PC-3 (cell line): ENCODE results near the gene SIGLEC15. TPM values are rescaled to one million over a fixed set of nuclear protein-coding genes. Genes with fewer than 3 reads are reported as not detected.
A peak's percentile ranks its signal among the peaks of the same experiment; 100 is the strongest.

ENCODE experiments used
- ATAC-seq: fragments of 200-7000 bp; cut with Tn5 transposase; 2 replicates; pipeline ENCODE4 v1.9.1; 2020; ENCODE audit warnings: mild to moderate bottlenecking, moderate library complexity
- BruUV-seq: library from RNA; stranded (reverse); fragments of 400-500 nt; replicated peaks from 2 replicates; lab custom pipeline; 2021; lab: Mats Ljungman, UMichigan
- CTCF ChIA-PET: fragments of 300-600 bp; sonication (Branson Sonifier 250); formaldehyde crosslinking; loops from one replicate; lab custom pipeline; 2022; ENCODE audit warnings: antibody characterized with exemption; lab: Charles Lee
- POLR2A ChIA-PET: fragments of 300-600 bp; sonication (Branson Sonifier 250); formaldehyde crosslinking; loops from one replicate; lab custom pipeline; 2022; ENCODE audit warnings: antibody characterized with exemption; ENCODE audit not compliant: unreplicated experiment; lab: Charles Lee
- DNase-seq: peaks from one replicate; pipeline ENCODE4 v3.0.0-alpha.2; 2015
- H2AFZ ChIP-seq: fragments of 300-600 bp; sonication (generic); 2 replicates; pipeline ENCODE4 v1.6.0; 2016; ENCODE audit warnings: antibody characterized with exemption, low read length
- H3F3A ChIP-seq: fragments of 300-600 bp; sonication (generic); one replicate; pipeline ENCODE4 v1.6.0; 2017; ENCODE audit warnings: antibody characterized with exemption, low read length, control low read depth, mild to moderate bottlenecking; ENCODE audit not compliant: unreplicated experiment
- H3K27ac ChIP-seq: fragments of 300-600 bp; sonication (generic); 2 replicates; pipeline ENCODE4 v1.5.1; 2016; ENCODE audit warnings: mild to moderate bottlenecking, low read length
- H3K27me3 ChIP-seq: fragments of 300-600 bp; sonication (generic); 2 replicates; pipeline ENCODE4 v1.6.1; 2016; ENCODE audit warnings: low read length, mixed read lengths
- H3K36me3 ChIP-seq: fragments of 300-600 bp; sonication (generic); 2 replicates; pipeline ENCODE4 v1.6.1; 2016; ENCODE audit warnings: low read depth, mixed run types, low read length, mixed read lengths
- H3K4me1 ChIP-seq: fragments of 300-600 bp; sonication (generic); 2 replicates; pipeline ENCODE4 v1.5.1; 2016; ENCODE audit warnings: low read length; ENCODE audit not compliant: insufficient read depth
- H3K4me2 ChIP-seq: fragments of 300-600 bp; sonication (generic); 2 replicates; pipeline ENCODE4 v1.6.0; 2016; ENCODE audit warnings: low read length
- H3K4me3 ChIP-seq: fragments of 300-600 bp; sonication (generic); 2 replicates; pipeline ENCODE4 v1.5.1; 2016; ENCODE audit warnings: mild to moderate bottlenecking, low read length, mixed read lengths
- H3K79me2 ChIP-seq: fragments of 300-600 bp; sonication (generic); 2 replicates; pipeline ENCODE4 v1.6.1; 2017; ENCODE audit warnings: low read length, mixed read lengths
- H3K9ac ChIP-seq: fragments of 300-600 bp; sonication (generic); 2 replicates; pipeline ENCODE4 v1.6.0; 2016; ENCODE audit warnings: mild to moderate bottlenecking, low read length
- H3K9me2 ChIP-seq: fragments of 300-600 bp; sonication (generic); replicated peaks from 2 replicates; pipeline ENCODE4 v1.6.1; 2016; ENCODE audit warnings: mixed run types, low read length, mixed read lengths
- H3K9me3 ChIP-seq: fragments of 300-600 bp; sonication (generic); 2 replicates; pipeline ENCODE4 v1.6.1; 2016; ENCODE audit warnings: low read length, mixed read lengths
- H4K20me1 ChIP-seq: fragments of 300-600 bp; sonication (generic); 2 replicates; pipeline ENCODE4 v1.6.1; 2016; ENCODE audit warnings: low read length, mixed read lengths
- CTCF ChIP-seq: fragments of 300-600 bp; sonication (generic); conservative IDR thresholded peaks from 2 replicates; pipeline ENCODE4 v1.5.1; 2017; ENCODE audit warnings: antibody characterized with exemption, low read depth, mild to moderate bottlenecking, low read length
- EZH2 ChIP-seq: fragments of 300-600 bp; sonication (generic); IDR thresholded peaks from one replicate; pipeline ENCODE4 v1.6.1; 2017; ENCODE audit warnings: antibody characterized with exemption, mild to moderate bottlenecking, low read length; ENCODE audit not compliant: unreplicated experiment
- EZH2phosphoT487 ChIP-seq: fragments of 300-600 bp; sonication (generic); IDR thresholded peaks from 2 replicates; pipeline ENCODE4 v1.6.1; 2018; ENCODE audit warnings: mild to moderate bottlenecking, antibody characterized with exemption, low read length, borderline replicate concordance
- intact Hi-C: fragments of 100-400 bp; cut with micrococcal nuclease; formaldehyde crosslinking; loops from 2 replicates; pipeline ENCODE4 v1.9.0; 2023
- total RNA-seq: library from RNA; depleted of rRNA; stranded (reverse); fragments of >200 nt; gene quantifications from 2 replicates; pipeline ENCODE4 v1.2.3, GENCODE V29; 2014

The SIGLEC15 gene
- total RNA-seq, 1 experiment from 2014 or later = 2.0 TPM

GRCh38 chr18:45833846-45834245 lies 8.4 kb downstream of the SIGLEC15 start:
- ATAC-seq (no peak), DNase-seq (no peak)
- Histone ChIP-seq H3K4me1 (peaks cover 4% of the 10 kb centered on the region; the same call in 1 of the 2 replicates), H3K27ac (no peak overlapping the region), H3K4me3 (no peak overlapping the region), H2AFZ (no peak overlapping the region), H3K27me3 (no peaks in the 10 kb centered on the region), H4K20me1 (no peaks in the 10 kb centered on the region), H3K36me3 (no peaks in the 10 kb centered on the region), H3K9ac (no peak overlapping the region), H3K79me2 (no peaks in the 10 kb centered on the region), H3K4me2 (no peak overlapping the region), H3K9me3 (no peaks in the 10 kb centered on the region), H3F3A (no peaks in the 10 kb centered on the region), H3K9me2 (no peaks in the 10 kb centered on the region)
- intact Hi-C loops = no loop called here
- CTCF ChIA-PET = no interaction called here
- no peak for TF ChIP-seq EZH2
- no peak for TF ChIP-seq EZH2phosphoT487
- no peak for TF ChIP-seq CTCF
- BruUV-seq = no TSS peak
- POLR2A ChIA-PET = no interaction called here

GRCh38 chr18:45834306-45834705 lies 8.8 kb downstream of the SIGLEC15 start:
- TF ChIP-seq CTCF (no peak), EZH2 (no peak), EZH2phosphoT487 (no peak)
- H3K4me1 ChIP-seq = peaks cover 4% of the 10 kb centered on the region; the same call in 1 of the 2 replicates
- no peak overlapping the region for H3K4me3 ChIP-seq
- POLR2A ChIA-PET = interaction anchor here (0.6 kb wide), 1 partner anchor 70 kb away, joined by 3 read pairs; no protein-coding TSS in a partner anchor
- no peak for DNase-seq
- ATAC-seq = peak; percentile 16; the same call in 1 of the 2 replicates
- no peak overlapping the region for H2AFZ ChIP-seq
- no peaks in the 10 kb centered on the region for H3K9me3 ChIP-seq
- no peak overlapping the region for H3K9ac ChIP-seq
- no peaks in the 10 kb centered on the region for H4K20me1 ChIP-seq
- no peaks in the 10 kb centered on the region for H3K79me2 ChIP-seq
- H3K36me3 ChIP-seq = no peaks in the 10 kb centered on the region
- H3K27me3 ChIP-seq = no peaks in the 10 kb centered on the region
- no peak overlapping the region for H3K27ac ChIP-seq
- no peaks in the 10 kb centered on the region for H3F3A ChIP-seq
- H3K9me2 ChIP-seq = no peaks in the 10 kb centered on the region
- H3K4me2 ChIP-seq = no peak overlapping the region
- intact Hi-C loops = no loop called here
- CTCF ChIA-PET = interaction anchor here (0.6 kb wide), 1 partner anchor 24 kb away, joined by 3 read pairs; no protein-coding TSS in a partner anchor
- no TSS peak for BruUV-seq

GRCh38 chr18:45835057-45835636 lies 9.7 kb downstream of the SIGLEC15 start:
- BruUV-seq = no TSS peak
- ChIA-PET POLR2A (interaction anchor here (0.6 kb wide), 1 partner anchor 71 kb away, joined by 3 read pairs; no protein-coding TSS in a partner anchor), CTCF (interaction anchor here (0.6 kb wide), 1 partner anchor 23 kb away, joined by 3 read pairs; no protein-coding TSS in a partner anchor)
- no peak overlapping the region for H3K27ac ChIP-seq
- H3K9me2 ChIP-seq = no peaks in the 10 kb centered on the region
- H3K4me1 ChIP-seq = peaks cover 7% of the 10 kb centered on the region; the same call in 1 of the 2 replicates
- ATAC-seq = no peak
- H4K20me1 ChIP-seq = no peaks in the 10 kb centered on the region
- no peaks in the 10 kb centered on the region for H3K9me3 ChIP-seq
- H3K9ac ChIP-seq = no peak overlapping the region
- no peaks in the 10 kb centered on the region for H3F3A ChIP-seq
- intact Hi-C loops = no loop called here
- TF ChIP-seq CTCF = no peak
- TF ChIP-seq EZH2phosphoT487 = no peak
- no peak for TF ChIP-seq EZH2
- H3K4me2 ChIP-seq = no peak overlapping the region
- H3K27me3 ChIP-seq = no peaks in the 10 kb centered on the region
- H3K36me3 ChIP-seq = no peaks in the 10 kb centered on the region
- no peak overlapping the region for H2AFZ ChIP-seq
- no peak overlapping the region for H3K4me3 ChIP-seq
- DNase-seq = no peak
- no peaks in the 10 kb centered on the region for H3K79me2 ChIP-seq
